ENCODE results near the gene DEPDC1B. TPM values are rescaled to one million over a fixed set of nuclear protein-coding genes. Genes with fewer than 3 reads are reported as not detected.

DEPDC1B gene
- total RNA-seq, 1 experiment from 2014 or later = 22.2 TPM

- no peaks in the 10 kb centered on the region for H3K4me1 ChIP-seq (ENCODE audit: control insufficient read depth, insufficient read depth, low read length)
- BruUV-seq (replicated peaks) = no TSS peak
- H3K36me3 ChIP-seq (ENCODE audit: control insufficient read depth, insufficient read depth, low read length) = no peaks in the 10 kb centered on the region
- no peaks in the 10 kb centered on the region for H3K9me3 ChIP-seq (ENCODE audit: control insufficient read depth, insufficient read depth, low read depth, low read length)
- POLR2A ChIA-PET = no interaction called here
- H3K4me3 ChIP-seq (ENCODE audit: low read depth in 2 of 2, low read length in 2 of 2) = no peak overlapping the region
- no peak overlapping the region for H3K27ac ChIP-seq (ENCODE audit: low read length)
- intact Hi-C loops (cut with micrococcal nuclease; ENCODE audit: unreplicated experiment) = loop anchor here (5.0 kb wide), 1 partner anchor 167 kb away; the partner anchor contains the start of gene ELOVL7
- DNase-seq (ENCODE audit: low read depth, low spot score) = no peak
- CTCF ChIA-PET = no interaction called here
- ATAC-seq = no peak
- no peaks in the 10 kb centered on the region for H3K27me3 ChIP-seq (ENCODE audit: control insufficient read depth, insufficient read depth, low read length)
- in situ Hi-C loops (cut with HindIII; ENCODE audit: low pct_unique_long_range_greater_than_20kb, low sequenced_read_pairs) = no loop called here
- TF ChIP-seq SIN3A (IDR thresholded peaks at IDR 0.05; ENCODE audit: borderline replicate concordance, insufficient read depth, low read depth, low read length) (no peak), TCF7L2 (IDR thresholded peaks at IDR 0.05; ENCODE audit: low read depth, low read length) (no peak), POLR2AphosphoS5 (IDR thresholded peaks at IDR 0.05; ENCODE audit: low read depth, low read length) (no peak)
- TF ChIP-seq, protein P1, sequence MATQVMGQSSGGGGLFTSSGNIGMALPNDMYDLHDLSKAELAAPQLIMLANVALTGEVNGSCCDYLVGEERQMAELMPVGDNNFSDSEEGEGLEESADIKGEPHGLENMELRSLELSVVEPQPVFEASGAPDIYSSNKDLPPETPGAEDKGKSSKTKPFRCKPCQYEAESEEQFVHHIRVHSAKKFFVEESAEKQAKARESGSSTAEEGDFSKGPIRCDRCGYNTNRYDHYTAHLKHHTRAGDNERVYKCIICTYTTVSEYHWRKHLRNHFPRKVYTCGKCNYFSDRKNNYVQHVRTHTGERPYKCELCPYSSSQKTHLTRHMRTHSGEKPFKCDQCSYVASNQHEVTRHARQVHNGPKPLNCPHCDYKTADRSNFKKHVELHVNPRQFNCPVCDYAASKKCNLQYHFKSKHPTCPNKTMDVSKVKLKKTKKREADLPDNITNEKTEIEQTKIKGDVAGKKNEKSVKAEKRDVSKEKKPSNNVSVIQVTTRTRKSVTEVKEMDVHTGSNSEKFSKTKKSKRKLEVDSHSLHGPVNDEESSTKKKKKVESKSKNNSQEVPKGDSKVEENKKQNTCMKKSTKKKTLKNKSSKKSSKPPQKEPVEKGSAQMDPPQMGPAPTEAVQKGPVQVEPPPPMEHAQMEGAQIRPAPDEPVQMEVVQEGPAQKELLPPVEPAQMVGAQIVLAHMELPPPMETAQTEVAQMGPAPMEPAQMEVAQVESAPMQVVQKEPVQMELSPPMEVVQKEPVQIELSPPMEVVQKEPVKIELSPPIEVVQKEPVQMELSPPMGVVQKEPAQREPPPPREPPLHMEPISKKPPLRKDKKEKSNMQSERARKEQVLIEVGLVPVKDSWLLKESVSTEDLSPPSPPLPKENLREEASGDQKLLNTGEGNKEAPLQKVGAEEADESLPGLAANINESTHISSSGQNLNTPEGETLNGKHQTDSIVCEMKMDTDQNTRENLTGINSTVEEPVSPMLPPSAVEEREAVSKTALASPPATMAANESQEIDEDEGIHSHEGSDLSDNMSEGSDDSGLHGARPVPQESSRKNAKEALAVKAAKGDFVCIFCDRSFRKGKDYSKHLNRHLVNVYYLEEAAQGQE (IDR thresholded peaks at IDR 0.05; ENCODE audit: insufficient read depth in 1 of 2, low read depth in 2 of 2, low read length in 1 of 2) = no peak
Measured at GRCh38 chr5:60675286-60675685, 24.7 kb downstream of the DEPDC1B start.

DNA sequence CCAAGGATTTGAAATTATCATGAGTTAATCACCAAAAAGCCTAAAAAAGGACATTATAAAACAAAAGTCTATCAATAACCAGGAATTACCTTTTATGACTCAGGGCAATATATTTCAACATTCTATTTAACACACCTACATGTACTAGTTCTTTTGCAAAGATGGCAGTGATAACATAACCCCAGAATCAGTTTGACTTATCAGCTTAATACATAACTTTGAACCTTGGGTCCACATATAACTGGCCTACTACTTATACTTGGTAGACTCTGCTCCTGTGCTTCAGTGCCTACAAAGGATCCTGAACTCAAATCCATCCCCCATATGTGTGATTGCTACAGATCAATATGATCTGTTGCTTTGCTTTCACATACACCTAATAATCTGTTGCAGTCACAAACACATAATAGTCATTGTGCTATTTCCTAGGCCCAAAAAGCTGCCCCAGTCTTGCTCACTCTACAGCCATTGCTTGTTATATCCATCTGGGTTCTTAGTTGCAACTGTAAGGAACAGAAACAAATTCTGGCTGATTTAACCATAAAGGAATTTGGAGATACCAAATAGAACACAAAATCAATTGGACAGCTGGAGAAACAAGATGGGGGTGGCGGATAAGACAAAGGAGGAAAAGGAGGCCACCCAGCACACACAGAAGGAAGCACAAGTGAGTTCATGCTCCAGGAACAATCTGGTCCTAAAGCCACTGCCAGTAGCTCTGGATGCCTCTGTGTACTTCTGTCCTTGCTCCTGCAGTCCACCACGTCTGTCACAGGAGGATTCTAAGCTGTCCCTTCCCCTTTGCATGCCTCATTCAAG lies 25.5 kb downstream of the DEPDC1B start:
- CTCF ChIA-PET = no interaction called here
- no peak overlapping the region for H3K27ac ChIP-seq (ENCODE audit: low read length)

More for the DNA sequence above, 25.5 kb downstream of the DEPDC1B start:
- H3K36me3 ChIP-seq (ENCODE audit: control insufficient read depth, insufficient read depth, low read length) = no peaks in the 10 kb centered on the region
- POLR2A ChIA-PET = no interaction called here
- H3K27me3 ChIP-seq (ENCODE audit: control insufficient read depth, insufficient read depth, low read length) = no peaks in the 10 kb centered on the region
- no peaks in the 10 kb centered on the region for H3K9me3 ChIP-seq (ENCODE audit: control insufficient read depth, insufficient read depth, low read depth, low read length)
- in situ Hi-C loops (cut with HindIII; ENCODE audit: low pct_unique_long_range_greater_than_20kb, low sequenced_read_pairs) = no loop called here
- DNase-seq (ENCODE audit: low read depth, low spot score) (no peak), ATAC-seq (no peak)
- no TSS peak for BruUV-seq (replicated peaks)
- TF ChIP-seq SIN3A (IDR thresholded peaks at IDR 0.05; ENCODE audit: borderline replicate concordance, insufficient read depth, low read depth, low read length) (no peak), POLR2AphosphoS5 (IDR thresholded peaks at IDR 0.05; ENCODE audit: low read depth, low read length) (no peak)
- TF ChIP-seq, protein P1 (IDR thresholded peaks at IDR 0.05; ENCODE audit: insufficient read depth in 1 of 2, low read depth in 2 of 2, low read length in 1 of 2) = no peak
- TF ChIP-seq, protein P2, sequence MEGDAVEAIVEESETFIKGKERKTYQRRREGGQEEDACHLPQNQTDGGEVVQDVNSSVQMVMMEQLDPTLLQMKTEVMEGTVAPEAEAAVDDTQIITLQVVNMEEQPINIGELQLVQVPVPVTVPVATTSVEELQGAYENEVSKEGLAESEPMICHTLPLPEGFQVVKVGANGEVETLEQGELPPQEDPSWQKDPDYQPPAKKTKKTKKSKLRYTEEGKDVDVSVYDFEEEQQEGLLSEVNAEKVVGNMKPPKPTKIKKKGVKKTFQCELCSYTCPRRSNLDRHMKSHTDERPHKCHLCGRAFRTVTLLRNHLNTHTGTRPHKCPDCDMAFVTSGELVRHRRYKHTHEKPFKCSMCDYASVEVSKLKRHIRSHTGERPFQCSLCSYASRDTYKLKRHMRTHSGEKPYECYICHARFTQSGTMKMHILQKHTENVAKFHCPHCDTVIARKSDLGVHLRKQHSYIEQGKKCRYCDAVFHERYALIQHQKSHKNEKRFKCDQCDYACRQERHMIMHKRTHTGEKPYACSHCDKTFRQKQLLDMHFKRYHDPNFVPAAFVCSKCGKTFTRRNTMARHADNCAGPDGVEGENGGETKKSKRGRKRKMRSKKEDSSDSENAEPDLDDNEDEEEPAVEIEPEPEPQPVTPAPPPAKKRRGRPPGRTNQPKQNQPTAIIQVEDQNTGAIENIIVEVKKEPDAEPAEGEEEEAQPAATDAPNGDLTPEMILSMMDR (IDR thresholded peaks at IDR 0.05) = no peak
- H3K4me3 ChIP-seq (ENCODE audit: low read depth in 2 of 2, low read length in 2 of 2) = no peak overlapping the region
- H3K4me1 ChIP-seq (ENCODE audit: control insufficient read depth, insufficient read depth, low read length) = no peaks in the 10 kb centered on the region
- intact Hi-C loops (cut with micrococcal nuclease; ENCODE audit: unreplicated experiment) = loop anchor here (5.0 kb wide), 1 partner anchor 168 kb away; the partner anchor contains the start of gene ELOVL7
